WTC11 (cell line): ENCODE data around the gene DMWD. TPM values are rescaled to one million over a fixed set of nuclear protein-coding genes. Genes with fewer than 3 reads are reported as not detected.

Source experiments
- ATAC-seq: fragments of 200-7000 bp; cut with Tn5 transposase; 2 replicates; pipeline ENCODE4 v1.10.0; 2021; ENCODE audit warnings: mild to moderate bottlenecking, moderate library complexity
- CTCF ChIA-PET: fragments of 300-600 bp; sonication (Branson Sonifier 250); formaldehyde crosslinking; loops from one replicate; lab custom pipeline; 2021; ENCODE audit warnings: antibody characterized with exemption; lab: Charles Lee
- POLR2A ChIA-PET: fragments of 350-600 bp; sonication (Branson Sonifier 250); formaldehyde crosslinking; loops from one replicate; lab custom pipeline; 2021; ENCODE audit warnings: antibody characterized with exemption; lab: Charles Lee
- DNase-seq: peaks from one replicate; pipeline ENCODE4 v3.0.0; 2021; ENCODE audit warnings: low spot score
- H3K27ac Mint-ChIP-seq: 2 replicates; pipeline ENCODE4 v1.8.0; 2021; ENCODE audit warnings: mixed read lengths
- H3K27me3 Mint-ChIP-seq: 2 replicates; pipeline ENCODE4 v1.8.0; 2021; ENCODE audit warnings: low read depth, mild to moderate bottlenecking, moderate library complexity, mixed read lengths
- H3K36me3 Mint-ChIP-seq: 2 replicates; pipeline ENCODE4 v1.8.0; 2021; ENCODE audit warnings: mixed read lengths
- H3K4me1 Mint-ChIP-seq: 2 replicates; pipeline ENCODE4 v1.8.0; 2022; ENCODE audit warnings: mixed read lengths
- H3K4me3 Mint-ChIP-seq: 2 replicates; pipeline ENCODE4 v1.8.0; 2021; ENCODE audit warnings: mild to moderate bottlenecking, moderate library complexity, mixed read lengths
- H3K9me3 Mint-ChIP-seq: 2 replicates; pipeline ENCODE4 v1.8.0; 2021; ENCODE audit warnings: mixed read lengths
- ATF1 ChIP-seq: sonication (generic); formaldehyde crosslinking; IDR thresholded peaks from 2 replicates; pipeline ENCODE4 v1.8.1; 2023; ENCODE audit warnings: mild to moderate bottlenecking, moderate library complexity, missing genetic modification reagents
- CBFB ChIP-seq: sonication (generic); formaldehyde crosslinking; IDR thresholded peaks from 2 replicates; pipeline ENCODE4 v1.8.1; 2022; ENCODE audit warnings: mild to moderate bottlenecking, low read depth, missing genetic modification reagents
- E2F5 ChIP-seq: sonication (generic); formaldehyde crosslinking; IDR thresholded peaks from 2 replicates; pipeline ENCODE4 v1.8.1; 2022; ENCODE audit warnings: mild to moderate bottlenecking, moderate library complexity, missing genetic modification reagents
- ELF4 ChIP-seq: sonication (generic); formaldehyde crosslinking; IDR thresholded peaks from 2 replicates; pipeline ENCODE4 v1.8.1; 2022; ENCODE audit warnings: low read depth, mild to moderate bottlenecking, moderate library complexity, missing genetic modification reagents
- ESRRA ChIP-seq: sonication (generic); formaldehyde crosslinking; IDR thresholded peaks from 2 replicates; pipeline ENCODE4 v1.8.1; 2022; ENCODE audit warnings: mild to moderate bottlenecking, missing genetic modification reagents, borderline replicate concordance
- FOXJ3 ChIP-seq: sonication (generic); formaldehyde crosslinking; IDR thresholded peaks from 2 replicates; pipeline ENCODE4 v1.9.0; 2021; ENCODE audit warnings: missing genetic modification reagents, mild to moderate bottlenecking, borderline replicate concordance
- IRF2 ChIP-seq: sonication (generic); formaldehyde crosslinking; IDR thresholded peaks from 2 replicates; pipeline ENCODE4 v1.8.0; 2022; ENCODE audit warnings: low read depth, missing genetic modification reagents, borderline replicate concordance
- JAZF1 ChIP-seq: fragments of 250-450 bp; sonication (Bioruptor Pico); IDR thresholded peaks from 2 replicates; pipeline ENCODE4 v1.9.0; 2021; ENCODE audit warnings: moderate library complexity, mild to moderate bottlenecking, inconsistent platforms
- NR1H2 ChIP-seq: sonication (generic); formaldehyde crosslinking; IDR thresholded peaks from 2 replicates; pipeline ENCODE4 v1.9.0; 2021; ENCODE audit warnings: mild to moderate bottlenecking, moderate library complexity, missing genetic modification reagents
- PRRX2 ChIP-seq: fragments of 250-450 bp; sonication (Bioruptor Pico); IDR thresholded peaks from 2 replicates; pipeline ENCODE4 v1.8.0; 2021; ENCODE audit warnings: mild to moderate bottlenecking
- RELA ChIP-seq: sonication (generic); formaldehyde crosslinking; IDR thresholded peaks from 2 replicates; pipeline ENCODE4 v1.8.1; 2022; ENCODE audit warnings: missing genetic modification reagents, mild to moderate bottlenecking, borderline replicate concordance
- RORB ChIP-seq: fragments of 250-450 bp; sonication (Bioruptor Pico); IDR thresholded peaks from 2 replicates; pipeline ENCODE4 v1.9.0; 2021; ENCODE audit warnings: mild to moderate bottlenecking
- SMAD3 ChIP-seq: sonication (generic); formaldehyde crosslinking; IDR thresholded peaks from 2 replicates; pipeline ENCODE4 v1.8.0; 2022; ENCODE audit warnings: missing genetic modification reagents, mild to moderate bottlenecking, borderline replicate concordance
- SMAD4 ChIP-seq: sonication (generic); formaldehyde crosslinking; IDR thresholded peaks from 2 replicates; pipeline ENCODE4 v1.8.0; 2022; ENCODE audit warnings: mild to moderate bottlenecking, missing genetic modification reagents
- SP1 ChIP-seq: sonication (generic); formaldehyde crosslinking; conservative IDR thresholded peaks from 2 replicates; pipeline ENCODE4 v1.8.1; 2022; ENCODE audit warnings: missing genetic modification reagents
- TEAD1 ChIP-seq: sonication (generic); formaldehyde crosslinking; IDR thresholded peaks from 2 replicates; pipeline ENCODE4 v1.8.0; 2022; ENCODE audit warnings: mild to moderate bottlenecking, missing genetic modification reagents
- USF2 ChIP-seq: sonication (generic); formaldehyde crosslinking; IDR thresholded peaks from 2 replicates; pipeline ENCODE4 v1.8.1; 2023; ENCODE audit warnings: mild to moderate bottlenecking, missing genetic modification reagents, moderate library complexity
- ZBTB21 ChIP-seq: sonication (generic); formaldehyde crosslinking; IDR thresholded peaks from 2 replicates; pipeline ENCODE4 v1.8.1; 2023; ENCODE audit warnings: mild to moderate bottlenecking, missing genetic modification reagents, borderline replicate concordance
- ZNF396 ChIP-seq: fragments of 250-450 bp; sonication (Bioruptor Pico); IDR thresholded peaks from 2 replicates; pipeline ENCODE4 v1.8.0; 2021; ENCODE audit warnings: mild to moderate bottlenecking, moderate library complexity, borderline replicate concordance
- ZNF671 ChIP-seq: fragments of 250-450 bp; sonication (Bioruptor Pico); IDR thresholded peaks from 2 replicates; pipeline ENCODE4 v1.8.0; 2021; ENCODE audit warnings: mild to moderate bottlenecking
- total RNA-seq: library from RNA; stranded (reverse); gene quantifications from 3 replicates; pipeline ENCODE4 v1.2.3, GENCODE V29; 2021
- TF ChIP-seq, protein P1 (sequence below): sonication (generic); formaldehyde crosslinking; IDR thresholded peaks from 2 replicates; pipeline ENCODE4 v1.8.0; 2022; ENCODE audit warnings: mild to moderate bottlenecking, missing genetic modification reagents
- TF ChIP-seq, protein P2 (sequence below): fragments of 250-450 bp; sonication (Bioruptor Pico); IDR thresholded peaks from 2 replicates; pipeline ENCODE4 v1.9.0; 2021; ENCODE audit warnings: moderate library complexity, mild to moderate bottlenecking, inconsistent platforms, borderline replicate concordance
- TF ChIP-seq, protein P3 (sequence below): sonication (generic); formaldehyde crosslinking; conservative IDR thresholded peaks from 2 replicates; pipeline ENCODE4 v1.8.1; 2023; ENCODE audit warnings: mild to moderate bottlenecking, low read depth, missing genetic modification reagents, moderate library complexity

DMWD gene
- total RNA-seq, 1 experiment from 2014 or later, result 60.7 TPM

DNA sequence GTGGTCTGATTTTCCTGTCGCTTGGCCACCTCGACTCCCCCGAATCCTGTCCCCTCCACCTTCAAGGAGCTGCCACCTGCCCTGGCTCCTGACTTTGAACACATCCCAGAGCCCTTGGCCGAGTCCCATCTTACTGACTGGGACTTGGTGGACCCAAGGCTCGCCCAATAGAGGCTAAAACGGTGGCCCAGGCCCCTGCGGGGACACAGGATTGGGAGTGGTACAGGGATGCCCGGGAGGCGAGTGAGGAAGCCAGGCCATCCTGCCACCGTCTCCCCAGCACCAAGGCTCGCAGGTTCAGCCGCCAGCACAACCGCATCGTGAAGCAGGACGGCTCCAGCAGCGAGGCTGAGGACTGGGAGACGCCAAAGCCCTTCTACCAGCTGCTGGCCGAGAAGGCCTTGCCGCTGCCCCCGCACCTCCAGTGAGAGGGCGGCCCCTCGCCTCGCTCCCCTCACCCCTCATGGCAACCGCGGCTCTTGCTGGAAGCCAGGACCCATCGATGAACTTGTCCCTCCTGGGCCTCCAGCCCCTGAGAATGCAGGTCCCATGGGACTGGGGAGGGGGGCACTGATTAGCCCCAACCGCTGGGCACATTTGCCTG lies 28.9 kb downstream of the DMWD start:
- TF ChIP-seq IRF2 (CRISPR knock-in tag) (no peak), SP1 (CRISPR knock-in tag) (0 out of 2 replicates have a peak, but pooled peaks have one; percentile 19), ATF1 (CRISPR knock-in tag) (no peak), RELA (CRISPR knock-in tag) (0 out of 2 replicates have a peak, but pooled peaks have one; percentile 12)
- TF ChIP-seq, protein P1, sequence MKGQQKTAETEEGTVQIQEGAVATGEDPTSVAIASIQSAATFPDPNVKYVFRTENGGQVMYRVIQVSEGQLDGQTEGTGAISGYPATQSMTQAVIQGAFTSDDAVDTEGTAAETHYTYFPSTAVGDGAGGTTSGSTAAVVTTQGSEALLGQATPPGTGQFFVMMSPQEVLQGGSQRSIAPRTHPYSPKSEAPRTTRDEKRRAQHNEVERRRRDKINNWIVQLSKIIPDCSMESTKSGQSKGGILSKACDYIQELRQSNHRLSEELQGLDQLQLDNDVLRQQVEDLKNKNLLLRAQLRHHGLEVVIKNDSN, result no peak
- DNase-seq (peak; percentile 32), ATAC-seq (no peak)
- no peak overlapping the region for H3K27ac Mint-ChIP-seq
- H3K4me1 Mint-ChIP-seq, result peaks cover 18% of the 10 kb centered on the region
- no peaks in the 10 kb centered on the region for H3K9me3 Mint-ChIP-seq
- no peak overlapping the region for H3K4me3 Mint-ChIP-seq
- POLR2A ChIA-PET, result interaction anchor here (0.6 to 1.8 kb wide), 4 partner anchors 43 to 72 kb away, joined by 3 to 5 read pairs (median 4); partner anchors contain the start of gene QPCTL
- CTCF ChIA-PET, result interaction anchor here (1.0 to 2.9 kb wide), 3 partner anchors 11 to 47 kb away, joined by 3 to 23 read pairs (median 3); no protein-coding TSS in a partner anchor
- peaks cover 9% of the 10 kb centered on the region for H3K27me3 Mint-ChIP-seq
- no peaks in the 10 kb centered on the region for H3K36me3 Mint-ChIP-seq

DNA sequence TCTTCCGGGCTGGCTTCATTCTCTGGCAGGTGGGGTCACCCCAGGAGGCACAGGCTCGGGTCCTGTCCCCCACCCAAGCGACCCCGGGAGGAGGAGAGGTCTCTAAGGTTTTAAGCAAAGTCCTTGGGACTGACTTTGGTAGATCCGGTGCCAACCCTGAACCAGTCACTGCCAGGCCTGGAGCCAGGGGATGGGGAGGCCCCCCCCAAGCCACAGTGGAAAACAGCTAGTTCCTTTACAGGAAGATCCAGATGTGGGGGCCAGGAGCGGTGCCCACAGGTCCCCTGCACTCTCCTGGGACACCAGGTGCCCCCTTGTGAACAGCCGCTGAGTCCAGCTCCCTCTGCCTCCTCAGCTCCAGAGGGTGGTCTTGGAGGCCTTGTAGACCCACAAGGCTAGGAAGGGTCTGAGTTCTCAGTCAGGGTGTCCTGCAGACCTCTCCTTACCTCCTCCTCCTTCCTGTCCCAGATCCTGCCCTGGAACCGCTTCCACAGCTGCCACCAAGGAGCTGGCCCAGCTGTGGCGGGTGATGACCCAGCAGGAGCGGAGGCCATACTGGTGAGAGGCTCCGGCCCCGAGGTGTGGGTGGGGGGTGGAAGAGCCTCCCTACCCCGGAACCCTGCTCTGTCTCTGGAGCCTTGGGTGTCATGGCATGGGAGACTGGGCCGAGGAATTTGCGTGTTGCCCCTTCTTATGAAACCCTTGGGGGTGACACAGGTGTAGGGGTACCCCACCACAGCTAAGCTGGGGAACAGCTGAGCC lies 29.6 kb downstream of the DMWD start:
- no peak overlapping the region for H3K4me3 Mint-ChIP-seq
- H3K36me3 Mint-ChIP-seq, result no peaks in the 10 kb centered on the region
- ChIA-PET POLR2A (interaction anchor here (0.6 to 1.8 kb wide), 3 partner anchors 20 to 71 kb away, joined by 4 to 8 read pairs (median 5); partner anchors contain the start of genes DMPK and QPCTL), CTCF (interaction anchor here (0.6 to 2.9 kb wide), 5 partner anchors 10 to 54 kb away, joined by 3 to 23 read pairs (median 3); partner anchors contain the start of gene FBXO46)
- no peak for DNase-seq
- no peak overlapping the region for H3K27ac Mint-ChIP-seq
- H3K9me3 Mint-ChIP-seq, result no peaks in the 10 kb centered on the region
- no peak for ATAC-seq
- H3K4me1 Mint-ChIP-seq, result peaks cover 18% of the 10 kb centered on the region
- H3K27me3 Mint-ChIP-seq, result peaks cover 14% of the 10 kb centered on the region
- TF ChIP-seq, protein P2, sequence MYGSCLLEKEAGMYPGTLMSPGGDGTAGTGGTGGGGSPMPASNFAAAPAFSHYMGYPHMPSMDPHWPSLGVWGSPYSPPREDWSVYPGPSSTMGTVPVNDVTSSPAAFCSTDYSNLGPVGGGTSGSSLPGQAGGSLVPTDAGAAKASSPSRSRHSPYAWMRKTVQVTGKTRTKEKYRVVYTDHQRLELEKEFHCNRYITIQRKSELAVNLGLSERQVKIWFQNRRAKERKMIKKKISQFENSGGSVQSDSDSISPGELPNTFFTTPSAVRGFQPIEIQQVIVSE (CRISPR knock-in tag), result no peak
- TF ChIP-seq RORB (CRISPR knock-in tag) (no peak), ELF4 (CRISPR knock-in tag) (no peak), FOXJ3 (CRISPR knock-in tag) (no peak), ZNF671 (CRISPR knock-in tag) (no peak), IRF2 (CRISPR knock-in tag) (no peak), NR1H2 (CRISPR knock-in tag) (no peak), ESRRA (CRISPR knock-in tag) (no peak), PRRX2 (no peak), ZNF396 (CRISPR knock-in tag) (no peak), CBFB (no peak), SMAD4 (CRISPR knock-in tag) (no peak), ZBTB21 (no peak), JAZF1 (no peak), SMAD3 (CRISPR knock-in tag) (no peak), USF2 (CRISPR knock-in tag) (no peak), E2F5 (no peak), TEAD1 (CRISPR knock-in tag) (no peak)
- TF ChIP-seq, protein P3, sequence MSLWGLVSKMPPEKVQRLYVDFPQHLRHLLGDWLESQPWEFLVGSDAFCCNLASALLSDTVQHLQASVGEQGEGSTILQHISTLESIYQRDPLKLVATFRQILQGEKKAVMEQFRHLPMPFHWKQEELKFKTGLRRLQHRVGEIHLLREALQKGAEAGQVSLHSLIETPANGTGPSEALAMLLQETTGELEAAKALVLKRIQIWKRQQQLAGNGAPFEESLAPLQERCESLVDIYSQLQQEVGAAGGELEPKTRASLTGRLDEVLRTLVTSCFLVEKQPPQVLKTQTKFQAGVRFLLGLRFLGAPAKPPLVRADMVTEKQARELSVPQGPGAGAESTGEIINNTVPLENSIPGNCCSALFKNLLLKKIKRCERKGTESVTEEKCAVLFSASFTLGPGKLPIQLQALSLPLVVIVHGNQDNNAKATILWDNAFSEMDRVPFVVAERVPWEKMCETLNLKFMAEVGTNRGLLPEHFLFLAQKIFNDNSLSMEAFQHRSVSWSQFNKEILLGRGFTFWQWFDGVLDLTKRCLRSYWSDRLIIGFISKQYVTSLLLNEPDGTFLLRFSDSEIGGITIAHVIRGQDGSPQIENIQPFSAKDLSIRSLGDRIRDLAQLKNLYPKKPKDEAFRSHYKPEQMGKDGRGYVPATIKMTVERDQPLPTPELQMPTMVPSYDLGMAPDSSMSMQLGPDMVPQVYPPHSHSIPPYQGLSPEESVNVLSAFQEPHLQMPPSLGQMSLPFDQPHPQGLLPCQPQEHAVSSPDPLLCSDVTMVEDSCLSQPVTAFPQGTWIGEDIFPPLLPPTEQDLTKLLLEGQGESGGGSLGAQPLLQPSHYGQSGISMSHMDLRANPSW (CRISPR knock-in tag), result no peak
